ENCODE results near the gene PLCB3. TPM values are rescaled to one million over a fixed set of nuclear protein-coding genes. Genes with fewer than 3 reads are reported as not detected.

The PLCB3 gene
- total and polyA plus RNA-seq, 8 donors: 5.7 to 13.1 (median 6.9) TPM

- intact Hi-C loops (cut with DNase I): no loop called here
- Histone ChIP-seq H3K27ac (no peak overlapping the region), H3K4me1 (no peaks in the 10 kb centered on the region), H3K36me3 (peaks cover 0 to 19% (median 0%) of the 10 kb centered on the region in 3 donors), H3K9me3 (no peaks in the 10 kb centered on the region), H3K27me3 (no peaks in the 10 kb centered on the region), H3K4me3 (no peak overlapping the region)
- no peak for ATAC-seq
- TF ChIP-seq, protein P1, sequence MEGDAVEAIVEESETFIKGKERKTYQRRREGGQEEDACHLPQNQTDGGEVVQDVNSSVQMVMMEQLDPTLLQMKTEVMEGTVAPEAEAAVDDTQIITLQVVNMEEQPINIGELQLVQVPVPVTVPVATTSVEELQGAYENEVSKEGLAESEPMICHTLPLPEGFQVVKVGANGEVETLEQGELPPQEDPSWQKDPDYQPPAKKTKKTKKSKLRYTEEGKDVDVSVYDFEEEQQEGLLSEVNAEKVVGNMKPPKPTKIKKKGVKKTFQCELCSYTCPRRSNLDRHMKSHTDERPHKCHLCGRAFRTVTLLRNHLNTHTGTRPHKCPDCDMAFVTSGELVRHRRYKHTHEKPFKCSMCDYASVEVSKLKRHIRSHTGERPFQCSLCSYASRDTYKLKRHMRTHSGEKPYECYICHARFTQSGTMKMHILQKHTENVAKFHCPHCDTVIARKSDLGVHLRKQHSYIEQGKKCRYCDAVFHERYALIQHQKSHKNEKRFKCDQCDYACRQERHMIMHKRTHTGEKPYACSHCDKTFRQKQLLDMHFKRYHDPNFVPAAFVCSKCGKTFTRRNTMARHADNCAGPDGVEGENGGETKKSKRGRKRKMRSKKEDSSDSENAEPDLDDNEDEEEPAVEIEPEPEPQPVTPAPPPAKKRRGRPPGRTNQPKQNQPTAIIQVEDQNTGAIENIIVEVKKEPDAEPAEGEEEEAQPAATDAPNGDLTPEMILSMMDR (IDR thresholded peaks at IDR 0.05): no peak
- 92 to 93% methylated on average over 30 to 32 of the region's 32 CpGs for WGBS, 2 donors
- DNase-seq: peak in 3 of 6 donors; percentile 40 to 80 (median 51)
- no peak for FAIRE-seq
These were observed 7.7 kb downstream of the PLCB3 start for GRCh38 chr11:64258946-64259532.

DNA sequence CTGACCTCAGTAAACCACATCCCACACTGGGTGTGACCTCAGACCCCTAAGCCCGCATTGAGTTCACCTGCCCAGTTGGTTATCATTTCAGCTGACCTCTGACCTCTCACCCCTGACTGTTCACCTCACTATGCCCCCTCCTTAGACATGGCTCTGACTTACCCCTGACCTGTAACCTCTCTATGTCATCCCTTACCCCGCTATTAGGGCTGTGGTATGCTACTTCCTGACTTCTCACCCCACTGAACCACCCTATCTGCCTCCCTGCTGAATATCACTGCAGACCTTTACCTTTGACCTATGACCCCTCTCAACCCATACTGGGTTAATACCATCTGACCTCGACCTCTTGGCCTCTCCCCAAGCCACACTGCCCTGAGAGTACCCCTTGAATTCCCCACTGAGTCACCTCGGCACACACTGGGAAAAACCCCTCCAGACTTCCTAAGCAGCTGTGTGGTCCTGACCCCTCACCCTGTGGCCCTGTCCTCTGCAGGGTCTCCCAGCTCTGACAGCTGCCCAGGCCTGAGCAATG is 8.3 kb downstream of the PLCB3 start:
- H3K9me3 ChIP-seq: no peaks in the 10 kb centered on the region
- no peak overlapping the region for H3K27ac ChIP-seq
- H3K4me1 ChIP-seq: no peaks in the 10 kb centered on the region
- ATAC-seq: no peak
- no peaks in the 10 kb centered on the region for H3K27me3 ChIP-seq
- TF ChIP-seq, protein P1 (IDR thresholded peaks at IDR 0.05): no peak
- H3K4me3 ChIP-seq: no peak overlapping the region
- WGBS, 2 donors: 79 to 86% methylated on average over 4 of the region's 4 CpGs
- peaks cover 0 to 19% (median 0%) of the 10 kb centered on the region in 3 donors for H3K36me3 ChIP-seq
- DNase-seq: no peak
- intact Hi-C loops (cut with DNase I): loop anchor here in 1 of 3 donors (5.0 kb wide), 1 partner anchor 52 kb away; the partner anchor contains the start of gene FERMT3
- no peak for FAIRE-seq

GRCh38 chr11:64260147-64260708 is 8.9 kb downstream of the PLCB3 start:
- H3K9me3 ChIP-seq: no peaks in the 10 kb centered on the region
- H3K36me3 ChIP-seq: peaks cover 0 to 19% (median 0%) of the 10 kb centered on the region in 3 donors
- FAIRE-seq (no peak), DNase-seq (peak in 1 of 6 donors; percentile 12), ATAC-seq (no peak)
- H3K27ac ChIP-seq: no peak overlapping the region
- no peaks in the 10 kb centered on the region for H3K4me1 ChIP-seq
- no peaks in the 10 kb centered on the region for H3K27me3 ChIP-seq
- TF ChIP-seq, protein P1 (IDR thresholded peaks at IDR 0.05): no peak
- H3K4me3 ChIP-seq: no peak overlapping the region
- 93 to 95% methylated on average over 6 of the region's 6 CpGs for WGBS, 2 donors
- intact Hi-C loops (cut with DNase I): loop anchor here in 1 of 3 donors (5.0 kb wide), 1 partner anchor 53 kb away; the partner anchor contains the start of gene FERMT3

GRCh38 chr11:64261556-64262080 is 10.3 kb downstream of the PLCB3 start:
- DNase-seq (peak in 2 of 6 donors; percentile 33 to 48), FAIRE-seq (no peak), ATAC-seq (no peak)
- H3K4me1 ChIP-seq: no peaks in the 10 kb centered on the region
- H3K9me3 ChIP-seq: no peaks in the 10 kb centered on the region
- peaks cover 0 to 12% (median 0%) of the 10 kb centered on the region in 3 donors for H3K36me3 ChIP-seq
- intact Hi-C loops (cut with DNase I): loop anchor here in 1 of 3 donors (5.0 kb wide), 1 partner anchor 54 kb away; the partner anchor contains the start of gene FERMT3
- H3K4me3 ChIP-seq: no peak overlapping the region
- H3K27ac ChIP-seq: no peak overlapping the region
- TF ChIP-seq, protein P1 (IDR thresholded peaks at IDR 0.05): no peak
- 90 to 92% methylated on average over 17 to 18 of the region's 18 CpGs for WGBS, 2 donors
- no peaks in the 10 kb centered on the region for H3K27me3 ChIP-seq
